NCI-H1048 (cell line): Measurements from ENCODE around the gene ATP8B2.

Experiments
- DNase-seq: peaks from one replicate; lab custom pipeline; 2025; lab: John Stamatoyannopoulos, UW

Gene ATP8B2

DNA sequence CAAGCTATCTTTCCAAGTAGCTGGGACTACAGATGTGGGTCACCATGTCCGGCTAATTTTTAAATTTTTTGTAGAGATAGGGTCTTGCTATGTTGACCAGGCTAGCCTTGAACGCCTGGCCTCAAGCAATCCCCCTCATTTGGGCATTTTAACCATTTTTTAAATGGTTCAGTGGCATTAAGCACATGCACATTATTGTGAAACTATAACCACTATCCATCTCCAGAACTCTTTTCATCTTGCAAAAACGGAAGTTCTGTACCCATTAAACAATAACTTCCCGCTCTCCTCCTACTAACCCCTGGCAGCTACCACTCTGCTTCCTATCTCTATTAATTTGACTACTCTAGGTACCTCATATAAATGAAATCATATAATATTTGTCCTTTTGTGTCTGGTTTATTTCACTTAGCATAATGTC is 75.1 kb downstream of the ATP8B2 start:
- DNase-seq = no peak
